OCI-LY7 (cell line): Measurements from ENCODE around the gene CA12. TPM values are rescaled to one million over a fixed set of nuclear protein-coding genes. Genes with fewer than 3 reads are reported as not detected.

Source experiments
- BruUV-seq: library from RNA; stranded (reverse); fragments of 400-500 nt; replicated peaks from 2 replicates; lab custom pipeline; 2021; lab: Mats Ljungman, UMichigan
- CTCF ChIA-PET: fragments of 300-600 bp; sonication (Branson Sonifier 250); formaldehyde crosslinking; loops from one replicate; lab custom pipeline; 2022; ENCODE audit warnings: antibody characterized with exemption; ENCODE audit not compliant: unreplicated experiment; lab: Charles Lee
- POLR2A ChIA-PET: fragments of 300-600 bp; sonication (Branson Sonifier 250); formaldehyde crosslinking; loops from one replicate; lab custom pipeline; 2022; ENCODE audit warnings: antibody characterized with exemption; lab: Charles Lee
- DNase-seq: peaks from one replicate; pipeline ENCODE4 v3.0.0-alpha.2; 2015; ENCODE audit warnings: low spot score
- H2AFZ ChIP-seq: fragments of 200-600 bp; sonication (generic), shearing (Covaris generic); 2 replicates; pipeline ENCODE4 v1.6.1; 2014; ENCODE audit warnings: mild to moderate bottlenecking, antibody characterized with exemption, low read length, moderate library complexity
- H3K27ac ChIP-seq: fragments of 200-600 bp; sonication (generic); 2 replicates; pipeline ENCODE4 v1.5.1; 2014; ENCODE audit warnings: mixed run types, low read depth, mild to moderate bottlenecking, moderate library complexity, low read length, inconsistent platforms; ENCODE audit not compliant: poor library complexity, severe bottlenecking
- H3K36me3 ChIP-seq: fragments of 200-600 bp; sonication (generic); 2 replicates; pipeline ENCODE4 v1.6.1; 2014; ENCODE audit warnings: mild to moderate bottlenecking, antibody characterized with exemption, low read length, moderate library complexity, mixed read lengths; ENCODE audit not compliant: insufficient read depth
- H3K4me1 ChIP-seq: fragments of 200-600 bp; sonication (generic); 2 replicates; pipeline ENCODE4 v1.5.1; 2014; ENCODE audit warnings: mild to moderate bottlenecking, low read length; ENCODE audit not compliant: insufficient read depth, poor library complexity, severe bottlenecking
- H3K4me2 ChIP-seq: fragments of 200-600 bp; sonication (generic); 2 replicates; pipeline ENCODE4 v1.6.1; 2014; ENCODE audit warnings: mild to moderate bottlenecking, low read length
- H3K4me3 ChIP-seq: fragments of 200-600 bp; sonication (generic); 2 replicates; pipeline ENCODE4 v1.5.1; 2014; ENCODE audit warnings: mild to moderate bottlenecking, low read depth, low read length; ENCODE audit not compliant: poor library complexity, severe bottlenecking
- H3K79me2 ChIP-seq: fragments of 200-600 bp; sonication (generic); 2 replicates; pipeline ENCODE4 v1.6.1; 2016; ENCODE audit warnings: low read depth, mild to moderate bottlenecking, low read length, moderate library complexity, mixed read lengths; ENCODE audit not compliant: insufficient read depth
- H3K9me2 ChIP-seq: fragments of 200-600 bp; sonication (generic); 2 replicates; pipeline ENCODE4 v1.6.1; 2016; ENCODE audit warnings: mild to moderate bottlenecking, low read length, mixed read lengths; ENCODE audit not compliant: insufficient read depth
- H3K9me3 ChIP-seq: fragments of 200-600 bp; sonication (generic); 2 replicates; pipeline ENCODE4 v1.6.1; 2014; ENCODE audit warnings: mild to moderate bottlenecking, mixed run types, low read length, mixed read lengths
- H4K20me1 ChIP-seq: fragments of 200-600 bp; sonication (generic); 2 replicates; pipeline ENCODE4 v1.6.1; 2014; ENCODE audit warnings: mild to moderate bottlenecking, antibody characterized with exemption, low read length, moderate library complexity, mixed read lengths; ENCODE audit not compliant: insufficient read depth
- CTCF ChIP-seq: fragments of 200-600 bp; sonication (generic); conservative IDR thresholded peaks from 2 replicates; pipeline ENCODE4 v1.5.1; 2014; ENCODE audit warnings: mild to moderate bottlenecking, antibody characterized with exemption, low read length, moderate library complexity, mixed read lengths
- EZH2phosphoT487 ChIP-seq: fragments of 200-600 bp; sonication (generic); IDR thresholded peaks from 2 replicates; pipeline ENCODE4 v1.6.1; 2018; ENCODE audit warnings: low read depth, borderline replicate concordance, mild to moderate bottlenecking, mixed run types, antibody characterized with exemption, low read length, moderate library complexity, mixed read lengths
- intact Hi-C: fragments of 100-400 bp; cut with micrococcal nuclease; formaldehyde crosslinking; loops from one replicate; pipeline ENCODE4 v1.10.0; 2022; ENCODE audit not compliant: unreplicated experiment
- total RNA-seq, 2 experiments: library from RNA; depleted of rRNA in 1 of 2; stranded (reverse); fragments of >200 nt in 1 of 2; shearing (Covaris generic) in 1 of 2; gene quantifications; 2 replicates each; pipeline ENCODE4 v1.2.3, GENCODE V29; 2014 to 2022

Gene CA12
- total RNA-seq, 2 experiments from 2014 or later, result not detected

- Histone ChIP-seq H2AFZ (no peak overlapping the region), H3K27ac (no peak overlapping the region), H3K4me1 (no peaks in the 10 kb centered on the region), H3K4me2 (no peak overlapping the region), H3K9me2 (no peaks in the 10 kb centered on the region), H4K20me1 (no peaks in the 10 kb centered on the region), H3K9me3 (no peaks in the 10 kb centered on the region), H3K79me2 (no peaks in the 10 kb centered on the region), H3K36me3 (no peaks in the 10 kb centered on the region), H3K4me3 (no peak overlapping the region)
- no peak for TF ChIP-seq EZH2phosphoT487
- no peak for TF ChIP-seq CTCF
- POLR2A ChIA-PET, result interaction anchor here (0.5 kb wide), 1 partner anchor 513 kb away, joined by 4 read pairs; no protein-coding TSS in a partner anchor
- intact Hi-C loops, result no loop called here
- DNase-seq, result no peak
- BruUV-seq, result no TSS peak
- CTCF ChIA-PET, result no interaction called here
Measured at GRCh38 chr15:63368503-63368902, 13.1 kb downstream of the CA12 start.

GRCh38 chr15:63367900-63368299 is 13.7 kb downstream of the CA12 start:
- no TSS peak for BruUV-seq
- POLR2A ChIA-PET, result interaction anchor here (0.6 to 0.9 kb wide), 2 partner anchors 37 to 232 kb away, joined by 3 read pairs; no protein-coding TSS in a partner anchor

More at GRCh38 chr15:63367900-63368299, 13.7 kb downstream of the CA12 start:
- Histone ChIP-seq H3K4me2 (no peak overlapping the region), H3K9me3 (no peaks in the 10 kb centered on the region), H2AFZ (no peak overlapping the region), H3K79me2 (no peaks in the 10 kb centered on the region), H3K9me2 (no peaks in the 10 kb centered on the region), H3K4me1 (no peaks in the 10 kb centered on the region), H3K27ac (no peak overlapping the region), H3K4me3 (no peak overlapping the region), H3K36me3 (no peaks in the 10 kb centered on the region), H4K20me1 (no peaks in the 10 kb centered on the region)
- TF ChIP-seq EZH2phosphoT487, result no peak
- no peak for TF ChIP-seq CTCF
- CTCF ChIA-PET, result no interaction called here
- DNase-seq, result no peak
- intact Hi-C loops, result no loop called here
